Activated naive CD4-positive, alpha-beta T cell treated with Interleukin-2 at 50 U/mL for 16 hours (primary cell): ENCODE measurements around the gene IL1RAPL2.
"Not testable (repeated sequence)": the region's sequence is repeated elsewhere in the genome, so short reads cannot be mapped to it uniquely, and the experiment has no call there.

Source experiments
- DNase-seq: peaks from one replicate; pipeline ENCODE4 v3.0.0-alpha.2; 2020

The IL1RAPL2 gene

DNA sequence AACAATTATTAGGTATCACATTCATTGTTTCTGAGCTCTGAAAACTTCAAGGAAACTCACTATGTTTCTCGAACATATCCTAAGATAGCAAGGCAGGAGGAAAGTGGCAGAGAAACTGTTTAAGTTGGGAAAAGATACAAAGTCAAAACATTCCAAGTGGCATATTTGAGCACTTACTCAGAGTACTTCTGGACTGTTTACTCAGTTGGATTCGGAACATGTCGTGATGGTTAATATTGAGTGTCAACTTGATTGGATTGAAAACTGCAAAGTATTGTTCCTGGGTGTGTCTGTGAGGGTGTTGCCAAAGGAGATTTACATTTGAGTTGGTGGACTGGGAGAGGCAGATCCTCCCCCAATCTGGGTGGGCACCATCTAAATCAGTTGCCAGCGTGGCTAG lies 298.3 kb downstream of the IL1RAPL2 start:
- DNase-seq, result no peak

DNA sequence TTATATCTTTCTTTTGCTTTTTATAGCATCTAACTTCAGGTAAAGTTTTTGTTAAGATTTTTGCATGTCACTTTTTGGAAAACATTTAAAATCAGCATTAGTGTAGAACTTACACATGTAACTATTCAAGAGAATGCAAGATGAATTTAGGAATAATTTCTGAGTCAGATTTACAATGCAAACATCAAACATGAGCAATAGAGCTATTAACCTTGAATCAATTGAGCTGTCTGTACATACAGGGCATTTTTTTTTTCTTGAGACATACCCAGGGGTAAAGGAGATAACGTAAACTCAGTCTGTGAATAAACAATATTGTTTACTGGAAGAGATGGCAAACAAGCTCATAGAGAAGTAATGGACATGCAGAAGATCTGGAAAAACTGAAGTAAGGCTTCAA lies 311.5 kb downstream of the IL1RAPL2 start:
- DNase-seq, result no peak

DNA sequence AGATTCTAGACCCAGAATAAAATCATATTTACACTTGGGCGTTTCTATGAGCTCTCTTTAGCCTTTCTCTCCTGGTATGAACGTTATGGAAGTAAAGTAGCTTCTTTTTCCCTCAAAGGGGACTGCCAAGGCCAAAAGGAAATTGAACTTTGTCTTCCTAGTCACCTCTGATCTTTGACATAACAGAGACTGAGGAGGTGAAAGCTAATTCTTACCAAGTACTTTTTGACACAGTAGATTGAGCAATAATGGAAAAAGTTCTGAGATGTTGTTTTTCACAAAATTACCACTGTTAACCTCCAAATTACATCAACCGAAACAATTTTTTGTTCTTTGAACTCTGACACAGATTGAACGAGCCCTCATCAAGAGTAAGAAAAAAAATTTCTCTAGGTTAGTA lies 336.1 kb downstream of the IL1RAPL2 start:
- no peak for DNase-seq

DNA sequence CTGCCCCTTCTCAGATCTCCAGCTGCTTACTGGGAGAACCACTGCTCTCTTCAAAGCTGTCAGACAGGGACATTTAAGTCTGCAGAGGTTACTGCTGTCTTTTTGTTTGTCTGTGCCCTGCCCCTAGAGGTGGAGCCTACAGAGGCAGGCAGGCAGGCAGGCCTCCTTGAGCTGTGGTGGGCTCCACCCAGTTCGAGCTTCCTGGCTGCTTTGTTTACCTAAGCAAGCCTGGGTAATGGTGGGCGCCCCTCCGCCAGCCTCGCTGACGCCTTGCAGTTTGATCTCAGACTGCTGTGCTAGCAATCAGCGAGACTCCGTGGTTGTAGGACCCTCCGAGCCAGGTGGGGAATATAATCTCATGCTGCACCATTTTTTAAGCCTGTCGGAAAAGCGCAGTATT lies 343.7 kb downstream of the IL1RAPL2 start:
- DNase-seq, result not testable (repeated sequence)

DNA sequence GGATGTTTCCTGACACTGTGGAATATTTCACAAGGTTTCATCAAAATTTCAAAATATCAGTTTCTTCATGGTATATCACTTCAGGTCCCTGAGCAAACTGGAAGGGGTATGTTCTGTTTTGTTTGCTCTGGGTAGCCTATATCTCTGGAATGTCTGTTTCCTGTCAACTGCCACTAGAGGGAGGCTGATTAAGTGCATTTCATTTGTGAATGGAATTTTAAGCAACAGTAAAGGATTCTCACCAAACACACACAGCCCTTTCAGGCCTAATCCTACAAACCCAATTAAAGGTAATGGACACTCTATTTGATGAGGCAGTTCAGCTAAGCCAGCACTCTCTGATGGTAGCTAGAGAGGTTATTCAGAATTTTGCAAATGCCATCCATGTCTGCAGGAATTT lies 347.3 kb downstream of the IL1RAPL2 start:
- DNase-seq, result no peak

DNA sequence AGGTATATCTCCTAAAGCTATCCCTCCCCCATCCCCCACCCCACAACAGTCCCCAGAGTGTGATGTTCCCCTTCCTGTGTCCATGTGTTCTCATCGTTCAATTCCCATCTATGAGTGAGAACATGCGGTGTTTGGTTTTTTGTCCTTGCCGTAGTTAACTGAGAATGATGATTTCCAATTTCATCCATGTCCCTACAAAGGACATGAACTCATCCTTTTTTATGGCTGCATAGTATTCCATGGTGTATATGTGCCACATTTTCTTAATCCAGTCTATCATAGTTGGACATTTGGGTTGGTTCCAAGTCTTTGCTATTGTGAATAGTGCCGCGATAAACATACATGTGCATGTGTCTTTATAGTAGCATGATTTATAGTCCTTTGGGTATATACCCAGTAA lies 348.7 kb downstream of the IL1RAPL2 start:
- DNase-seq, result not testable (repeated sequence)

DNA sequence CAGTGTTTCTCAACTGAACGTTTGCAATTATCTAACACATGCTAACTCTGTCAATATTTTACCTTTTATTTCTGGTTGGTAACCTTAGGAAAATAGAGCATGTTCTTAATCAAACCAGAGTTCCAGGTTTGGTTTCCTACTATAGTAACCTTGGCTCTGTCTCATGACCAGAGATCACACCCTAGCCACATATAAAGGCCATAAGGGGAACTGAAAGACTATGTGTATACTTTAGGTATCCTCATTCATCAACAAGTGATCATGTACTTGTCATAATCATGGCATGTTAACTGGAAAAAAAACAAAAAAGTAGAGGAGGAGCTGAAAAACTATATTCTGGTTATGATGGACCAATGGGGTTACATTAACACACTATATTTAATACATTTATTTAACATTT lies 352.1 kb downstream of the IL1RAPL2 start:
- DNase-seq, result no peak

DNA sequence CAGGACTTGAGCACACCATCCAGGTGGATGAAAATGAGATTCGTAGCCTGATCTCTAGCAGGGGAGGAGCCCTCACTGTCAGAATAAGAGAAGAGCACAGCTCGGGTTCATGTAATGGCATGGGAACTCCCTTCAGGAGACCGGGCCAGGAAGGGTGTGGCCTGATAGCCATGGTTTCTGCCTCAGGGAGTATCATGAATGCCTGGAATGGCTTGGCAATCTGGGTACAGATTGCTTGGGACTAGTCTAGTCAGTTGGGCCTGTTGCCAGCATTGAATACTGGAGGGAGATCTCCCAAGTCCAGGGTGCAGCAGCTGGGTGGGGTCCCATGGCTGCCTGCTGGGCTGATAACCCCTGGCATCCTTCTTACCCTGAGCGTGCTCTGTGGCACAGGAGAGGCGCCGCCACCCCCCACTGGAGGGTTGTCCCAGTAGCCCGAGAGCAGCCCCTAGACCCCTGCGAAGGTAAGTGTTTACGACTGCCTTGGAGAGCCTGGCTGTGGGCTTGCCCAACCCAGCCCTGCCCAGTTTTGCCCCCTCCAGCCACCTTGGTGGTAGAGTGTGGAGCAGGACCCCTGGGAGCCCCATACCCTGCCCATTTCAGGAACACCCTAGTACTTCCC lies 355.7 kb downstream of the IL1RAPL2 start:
- DNase-seq, result no peak

DNA sequence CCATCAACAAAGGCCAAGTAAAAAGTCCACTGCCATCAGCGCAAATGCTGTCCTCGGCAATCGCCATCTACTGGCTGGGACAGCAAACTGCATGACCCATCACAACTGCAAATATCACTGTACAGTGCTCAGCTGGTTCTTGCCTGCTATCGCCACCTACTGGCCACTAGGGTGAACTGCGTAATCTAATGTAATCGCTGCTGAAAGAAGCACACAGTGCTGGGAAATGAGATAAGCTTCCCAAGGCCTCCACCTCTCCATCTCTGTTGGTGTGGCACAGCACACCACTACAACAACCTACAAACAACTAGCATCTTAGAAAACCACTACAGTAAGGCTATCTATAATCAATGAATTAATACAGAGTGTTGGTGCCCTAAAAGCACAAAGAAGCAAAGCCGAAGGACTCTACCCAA lies 356.2 kb downstream of the IL1RAPL2 start:
- peak; percentile 36 for DNase-seq

DNA sequence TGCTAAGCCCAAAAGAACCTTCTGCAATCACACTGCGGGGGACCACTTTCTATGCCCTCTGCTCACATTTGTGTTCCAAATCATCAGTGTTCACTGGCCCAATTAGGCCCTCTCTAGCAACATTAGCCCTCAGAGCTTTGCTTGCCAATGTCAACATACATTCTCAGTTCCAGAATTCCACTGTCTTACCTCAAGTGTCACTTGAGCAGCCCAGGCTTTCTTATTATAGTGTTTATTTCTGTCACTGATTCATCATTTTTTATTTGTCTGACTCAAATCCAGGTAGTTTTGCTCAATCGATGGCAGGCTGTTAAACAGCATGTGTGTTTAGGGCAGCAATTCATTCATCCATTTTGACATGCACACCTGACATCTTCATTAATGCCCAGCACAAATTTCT lies 363.3 kb downstream of the IL1RAPL2 start:
- DNase-seq, result no peak

DNA sequence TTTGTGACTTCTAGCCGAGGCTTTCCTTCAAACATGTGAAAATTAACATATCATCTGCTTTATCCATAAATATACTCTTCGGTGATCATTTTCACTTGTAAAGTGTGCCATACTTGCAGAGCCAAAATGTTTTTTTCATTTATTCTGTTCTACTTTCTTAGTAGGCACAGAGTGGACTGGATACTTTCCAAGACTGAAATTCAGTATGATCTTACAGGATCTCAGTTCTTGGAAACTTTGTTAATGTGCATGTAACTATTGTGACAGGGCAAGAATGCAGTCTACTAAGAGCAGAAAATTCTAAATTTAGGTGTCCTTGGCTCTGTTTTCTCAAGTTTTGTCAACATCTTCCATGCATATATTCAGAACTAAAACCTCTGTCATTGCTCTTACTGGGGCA lies 369.6 kb downstream of the IL1RAPL2 start:
- DNase-seq, result no peak

DNA sequence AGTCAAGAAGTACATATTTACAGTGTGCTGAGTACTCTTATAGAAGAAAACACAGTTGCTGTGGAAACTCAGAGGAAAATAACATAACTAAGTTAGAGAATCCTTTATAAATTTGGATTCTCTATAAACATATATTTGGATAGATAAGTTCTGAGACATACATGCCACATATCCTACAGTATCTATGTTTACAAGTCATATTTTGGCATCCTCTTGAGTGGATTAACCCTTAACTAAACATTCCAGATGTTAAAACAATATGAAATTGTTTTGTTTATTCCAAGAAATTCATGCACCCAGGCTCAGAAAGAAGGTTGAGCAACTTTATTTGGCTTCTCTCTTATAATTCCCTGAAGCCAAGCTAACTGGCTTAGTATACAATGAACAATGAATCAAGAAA lies 387.3 kb downstream of the IL1RAPL2 start:
- DNase-seq, result no peak

DNA sequence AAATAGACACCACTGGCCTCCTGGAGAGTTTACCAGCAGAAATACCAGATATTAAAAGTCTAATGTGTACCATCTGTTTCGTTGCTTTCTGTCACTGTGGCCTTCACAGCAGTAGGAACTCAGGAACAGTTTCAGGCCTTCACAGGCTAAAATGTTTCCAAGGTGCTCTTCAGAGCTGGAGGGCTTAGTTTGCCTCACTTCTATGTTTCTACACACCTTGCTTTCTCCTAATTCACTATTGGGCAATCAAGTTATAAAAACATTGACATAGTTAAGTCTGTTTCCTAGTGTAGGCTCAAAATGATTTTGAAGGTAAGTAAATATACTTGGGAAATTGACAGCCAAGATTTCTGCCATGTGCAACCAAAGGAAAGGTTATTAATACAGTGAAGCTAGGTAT lies 395.9 kb downstream of the IL1RAPL2 start:
- DNase-seq, result no peak

DNA sequence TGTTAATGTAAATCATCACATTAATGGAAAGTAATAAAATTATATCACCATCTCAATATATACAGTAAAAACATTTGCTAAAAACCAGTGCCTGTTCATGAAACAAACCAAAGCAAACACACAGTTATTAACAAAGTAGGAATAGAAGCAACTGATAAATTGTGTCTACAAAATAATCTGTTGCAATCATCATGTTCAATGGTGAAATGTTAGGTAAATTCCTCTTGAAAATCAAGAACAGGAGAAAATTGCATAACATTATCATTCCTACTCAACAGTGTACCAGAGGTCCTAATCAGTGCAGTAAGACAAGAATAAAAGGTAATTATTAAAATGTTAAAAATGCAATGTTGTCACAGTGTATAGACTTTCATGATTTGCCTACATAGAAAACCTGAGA lies 402.2 kb downstream of the IL1RAPL2 start:
- no peak for DNase-seq

DNA sequence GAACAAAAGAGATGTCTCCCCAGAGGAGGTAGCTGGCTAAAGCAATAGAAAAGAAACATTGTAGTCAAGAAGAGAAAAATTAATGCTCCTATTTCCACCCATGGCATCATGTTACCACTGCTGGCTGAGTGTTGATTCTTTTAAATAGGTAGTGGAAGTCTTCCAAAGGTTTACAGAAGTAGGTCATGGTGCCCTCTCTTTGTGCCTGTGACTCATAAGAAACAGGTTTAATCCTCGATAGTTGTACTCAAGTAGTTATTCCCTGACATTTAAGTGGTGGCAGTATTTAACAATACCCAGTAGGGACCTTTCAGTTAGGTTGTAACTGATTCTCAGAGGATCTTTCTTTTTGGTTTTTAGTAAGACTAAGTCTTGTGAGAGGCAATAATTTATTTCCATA lies 406.7 kb downstream of the IL1RAPL2 start:
- DNase-seq, result no peak

DNA sequence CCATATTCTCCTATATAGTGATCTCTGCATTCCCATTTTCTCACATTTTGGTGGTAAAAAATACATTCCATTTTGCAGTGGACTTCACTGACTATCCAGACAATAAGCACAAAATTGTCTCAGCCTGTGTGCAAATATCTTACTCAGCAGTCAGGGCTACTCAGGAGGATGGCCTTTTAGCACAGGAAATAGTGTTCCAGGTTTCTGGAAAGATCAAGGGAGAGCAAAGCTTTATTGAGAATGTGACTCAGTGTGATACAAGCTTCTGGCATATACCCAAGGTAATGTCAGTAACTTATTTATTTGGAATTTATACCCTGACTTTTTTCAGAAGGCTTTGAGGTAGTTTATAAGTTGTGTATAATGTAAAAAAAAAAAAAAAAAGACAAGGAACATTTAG lies 421.1 kb downstream of the IL1RAPL2 start:
- DNase-seq, result no peak

DNA sequence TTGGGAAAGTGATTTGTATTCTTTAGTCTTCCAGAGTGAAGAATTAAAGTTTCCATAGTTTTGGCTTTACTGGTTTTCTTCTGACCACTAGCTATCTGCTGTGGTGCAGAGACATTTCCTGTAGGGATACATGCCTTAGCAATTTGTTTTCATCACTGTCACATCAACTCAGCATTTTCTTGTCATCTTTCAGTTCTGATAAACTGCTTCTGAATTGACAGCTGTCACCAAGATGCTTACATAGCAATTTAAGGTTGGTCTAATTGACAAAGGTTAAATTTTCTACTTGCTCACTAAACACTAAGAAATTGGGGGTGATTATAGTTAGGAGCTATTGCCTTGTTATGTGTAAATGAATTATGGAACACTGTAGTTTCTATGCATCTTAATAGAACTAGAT lies 422.0 kb downstream of the IL1RAPL2 start:
- DNase-seq, result no peak

DNA sequence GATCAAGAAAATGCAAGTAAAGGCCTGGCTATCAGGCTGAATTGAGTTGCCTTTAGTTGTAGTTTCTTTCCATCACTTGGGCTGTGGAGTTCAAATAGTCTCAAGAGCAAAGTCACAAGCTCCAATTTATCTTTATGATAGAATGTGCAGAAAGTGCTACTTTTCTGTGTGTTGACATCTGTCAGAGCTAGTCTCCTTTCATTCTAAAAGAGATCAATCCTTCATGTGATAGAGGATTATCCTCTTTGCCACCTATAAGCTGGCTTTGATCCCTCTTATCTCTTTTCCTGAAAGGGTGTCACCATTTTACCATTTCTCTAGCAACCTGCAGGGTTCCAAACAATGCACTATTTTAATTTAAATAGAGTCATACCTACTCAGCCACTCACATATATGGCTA lies 429.5 kb downstream of the IL1RAPL2 start:
- DNase-seq, result no peak

DNA sequence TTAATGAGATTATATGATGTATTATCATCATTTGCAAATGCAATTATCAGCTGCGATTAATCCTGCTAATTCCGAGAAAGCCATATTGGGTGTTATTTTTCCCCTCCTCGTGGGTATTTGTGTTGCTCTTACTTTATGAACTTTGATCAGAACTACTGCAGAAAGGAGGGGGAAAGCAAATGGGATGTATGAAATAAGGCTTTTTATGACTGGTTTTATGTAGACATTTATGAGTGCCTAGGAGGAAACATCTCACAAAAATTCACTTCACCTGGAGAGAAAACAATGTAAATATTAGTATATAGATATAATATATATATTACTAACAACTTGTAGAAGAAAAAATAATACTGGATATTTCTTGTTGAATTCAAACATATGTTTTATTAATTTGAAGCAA lies 440.1 kb downstream of the IL1RAPL2 start:
- DNase-seq, result no peak

DNA sequence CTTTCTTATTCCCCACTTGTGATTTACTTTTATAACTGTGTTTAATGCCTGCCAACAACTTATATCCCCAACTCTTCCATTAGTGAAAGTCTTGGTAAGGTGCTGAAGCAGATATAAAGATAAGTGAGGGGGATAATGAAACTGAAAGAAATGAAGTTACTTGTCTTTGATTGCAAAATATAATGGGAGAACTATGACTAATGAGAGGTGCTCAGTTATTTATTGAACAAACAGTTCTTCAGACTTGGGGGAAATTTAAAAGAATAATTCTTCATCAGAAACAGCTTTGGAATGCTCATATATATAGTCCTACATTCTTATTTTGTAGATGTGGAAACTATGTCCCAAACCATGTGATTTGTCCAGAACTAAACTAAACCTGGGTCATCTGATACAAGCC lies 441.0 kb downstream of the IL1RAPL2 start:
- no peak for DNase-seq

DNA sequence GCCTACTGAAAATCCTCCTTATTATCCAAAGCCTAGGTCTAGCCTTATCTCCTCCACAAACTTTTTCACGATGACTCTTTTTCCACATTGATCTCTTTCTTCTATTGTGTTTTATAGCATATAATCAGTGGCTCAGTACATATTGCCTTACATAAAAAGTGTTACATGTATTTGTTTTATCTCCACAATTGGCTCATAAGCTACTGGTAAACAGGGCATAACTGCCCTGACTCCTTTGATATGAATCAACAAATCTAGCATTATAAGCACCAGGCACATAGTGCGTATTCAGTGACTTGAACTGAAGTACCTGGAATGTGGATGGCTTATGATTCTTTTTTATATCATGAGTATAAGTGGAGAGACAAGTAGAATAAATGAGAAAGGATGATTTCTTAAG lies 447.7 kb downstream of the IL1RAPL2 start:
- no peak for DNase-seq

DNA sequence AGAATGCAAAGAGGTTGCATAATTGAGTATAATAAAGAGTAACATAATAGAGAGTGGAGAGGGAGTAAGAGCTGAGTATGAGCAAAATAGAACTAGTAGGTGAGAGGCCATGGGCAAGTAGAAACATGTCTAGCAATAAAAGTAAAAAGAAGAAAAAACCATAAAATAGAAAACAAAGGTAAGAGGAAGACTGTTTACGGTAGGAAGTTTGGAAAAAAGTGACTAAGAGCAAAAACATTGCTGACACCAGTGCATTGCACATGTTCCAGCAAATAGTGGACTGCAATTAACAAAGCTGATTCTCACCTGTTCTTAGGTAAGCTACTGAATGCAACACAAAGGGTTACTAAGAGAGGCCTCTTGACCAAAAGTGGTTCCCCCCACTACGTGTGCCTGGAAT lies 451.6 kb downstream of the IL1RAPL2 start:
- no peak for DNase-seq

DNA sequence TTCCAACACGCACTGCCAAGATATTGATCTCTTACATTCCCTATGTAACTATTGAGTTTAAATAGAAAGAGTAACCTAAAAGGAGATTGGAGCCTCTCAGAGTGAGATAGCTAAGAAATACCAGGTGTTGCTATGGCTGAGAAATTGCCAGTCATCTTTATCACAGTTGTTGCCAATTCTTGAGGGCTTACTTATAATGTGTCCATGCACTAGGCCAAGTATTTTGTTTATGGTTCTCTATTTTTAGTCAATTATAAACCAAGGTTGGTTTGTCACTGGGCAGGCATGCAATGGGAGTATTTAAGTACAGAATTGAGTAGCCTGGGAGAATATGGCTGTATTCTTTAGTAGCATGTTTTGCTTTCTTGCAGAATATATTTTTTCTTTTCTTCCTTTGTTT lies 452.9 kb downstream of the IL1RAPL2 start:
- DNase-seq, result no peak

DNA sequence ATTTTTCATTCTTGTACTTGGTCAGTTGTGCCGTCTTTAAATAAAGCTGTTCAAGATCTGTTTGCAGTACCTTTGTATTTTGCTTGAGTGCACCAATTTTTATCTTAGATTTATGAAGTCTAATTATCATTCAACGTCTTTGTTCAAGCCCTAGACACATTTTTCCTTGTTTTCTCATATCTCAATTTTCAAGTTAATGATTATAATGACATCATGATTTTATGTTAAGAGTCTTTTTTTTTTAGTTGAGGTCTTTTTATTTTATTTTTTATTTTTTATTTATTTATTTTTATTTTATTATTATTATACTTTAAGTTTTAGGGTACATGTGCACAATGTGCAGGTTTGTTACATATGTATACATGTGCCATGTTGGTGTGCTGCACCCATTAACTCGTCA lies 463.0 kb downstream of the IL1RAPL2 start:
- not testable (repeated sequence) for DNase-seq

DNA sequence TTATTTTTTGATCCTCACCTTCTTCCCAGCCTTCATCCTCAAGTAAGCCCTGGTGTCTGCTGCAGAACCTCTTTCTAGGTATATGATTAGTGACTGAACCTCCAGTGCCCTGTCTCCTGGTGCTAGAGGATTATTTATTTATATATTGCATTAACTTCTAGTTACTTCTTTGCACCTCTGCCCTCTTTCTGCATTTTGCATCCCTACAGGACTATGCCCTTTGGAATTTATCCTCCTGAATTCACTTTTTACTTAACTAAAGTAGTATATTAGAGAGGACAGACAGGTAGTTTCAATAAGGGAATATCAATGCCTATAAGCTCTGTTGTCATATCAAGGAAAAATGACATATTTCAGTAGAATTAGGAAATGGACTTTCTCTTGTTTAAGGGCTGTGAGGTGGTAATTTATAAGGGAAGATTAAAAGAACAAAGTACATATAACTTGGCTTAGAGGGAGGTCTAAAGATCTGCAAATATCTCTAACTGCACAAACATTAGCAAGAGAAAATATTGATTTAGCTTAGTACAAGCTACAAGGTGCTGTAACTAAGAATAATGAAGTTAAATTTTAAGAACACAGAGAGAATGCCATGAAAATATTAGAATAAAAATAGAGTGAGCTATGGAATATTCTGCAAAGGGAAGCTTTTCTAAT lies 472.8 kb downstream of the IL1RAPL2 start:
- DNase-seq, result no peak
